Lung (tissue), 12 donors: ENCODE results near the gene CENPU. TPM values are rescaled to one million over a fixed set of nuclear protein-coding genes. Genes with fewer than 3 reads are reported as not detected.

Experiments used
- ATAC-seq: fragments of 200-7000 bp; cut with Tn5 transposase; one replicate; pipeline ENCODE4 v1.9.1; 2020; ENCODE audit warnings: moderate number of reproducible peaks; ENCODE audit not compliant: insufficient read depth, low FRiP score
- DNase-seq, 3 donors: peaks; one replicate each; pipeline ENCODE4 v3.0.0-alpha.2; 2013 to 2017
- H3K27ac ChIP-seq, 2 donors: one replicate each; pipeline ENCODE4 v1.5.1; 2013; ENCODE audit warnings: mild to moderate bottlenecking in 2 of 2, moderate library complexity in 2 of 2, control low read depth in 1 of 2, inconsistent platforms in 1 of 2, low read depth in 1 of 2, low read length in 1 of 2
- H3K27me3 ChIP-seq, 3 donors: one replicate each; pipeline ENCODE4 v1.5.1; 2013; ENCODE audit warnings: low read length in 2 of 3; ENCODE audit not compliant: control insufficient read depth in 3 of 3, insufficient read depth in 3 of 3
- H3K36me3 ChIP-seq, 4 donors: one replicate each; pipeline ENCODE4 v1.5.1; 2013; ENCODE audit warnings: low read length in 4 of 4, mild to moderate bottlenecking in 1 of 4, moderate library complexity in 1 of 4; ENCODE audit not compliant: control insufficient read depth in 4 of 4, insufficient read depth in 4 of 4
- H3K4me1 ChIP-seq, 5 donors: one replicate each; pipeline ENCODE4 v1.5.1; 2013; ENCODE audit warnings: low read length in 5 of 5, mild to moderate bottlenecking in 2 of 5, moderate library complexity in 1 of 5; ENCODE audit not compliant: control insufficient read depth in 5 of 5, insufficient read depth in 5 of 5
- H3K4me3 ChIP-seq: one replicate; pipeline ENCODE4 v1.5.1; 2013; ENCODE audit warnings: mild to moderate bottlenecking, control low read depth, moderate library complexity
- H3K9ac ChIP-seq, 2 donors: one replicate each; pipeline ENCODE4 v1.5.1; 2013; ENCODE audit warnings: low read length in 2 of 2, control low read depth in 1 of 2; ENCODE audit not compliant: insufficient read depth in 1 of 2
- H3K9me3 ChIP-seq, 4 donors: one replicate each; pipeline ENCODE4 v1.5.1; 2013; ENCODE audit warnings: low read length in 3 of 4, mild to moderate bottlenecking in 1 of 4, moderate library complexity in 1 of 4; ENCODE audit not compliant: control insufficient read depth in 4 of 4, insufficient read depth in 3 of 4
- WGBS, 2 donors: extraction: QIAGEN DNeasy Blood & Tissue Kit; methylation state at CpG; one replicate each; pipeline ENCODE4 v1.1.7; 2013; 5-methylcytosine and 5-hydroxymethylcytosine counted together
- polyA plus RNA-seq, 2 donors: library from polyadenylated mRNA; stranded (reverse); fragments of 200-250 nt; gene quantifications; one replicate each; pipeline ENCODE4 v1.2.1, GENCODE V29; 2013
- total RNA-seq, 2 donors: library from RNA; depleted of rRNA in 1 of 2; stranded (reverse); fragments of >200 nt in 1 of 2; gene quantifications; one replicate each; pipeline ENCODE4 v1.2.1, GENCODE V29; 2014 to 2021
- TF ChIP-seq, protein P1 (sequence below): IDR thresholded peaks from 2 replicates; pipeline ENCODE4 v1.5.1; 2012; ENCODE audit warnings: mild to moderate bottlenecking; ENCODE audit errors: control extremely low read depth, extremely low read depth
- donor health status: control.
- donor health status: control.
- donor health status: Bipolar disorder and iron deficiency.
- donor health status: healthy.
- donor health status: DM: yes; HTN: yes; CAD: no.

The CENPU gene
- total and polyA plus RNA-seq, 4 donors = 2.1 to 11.7 (median 6.1) TPM

- H3K27ac ChIP-seq = no peak overlapping the region
- no peak for DNase-seq
- H3K9me3 ChIP-seq = peaks cover 0 to 2% (median 0%) of the 10 kb centered on the region in 4 donors
- no peak for ATAC-seq
- H3K4me1 ChIP-seq = peaks cover 0 to 2% (median 0%) of the 10 kb centered on the region in 5 donors
- no peaks in the 10 kb centered on the region for H3K27me3 ChIP-seq
- 93 to 94% methylated on average over 7 of the region's 7 CpGs for WGBS, 2 donors
- no peak overlapping the region for H3K4me3 ChIP-seq
- H3K36me3 ChIP-seq = peaks cover 0 to 32% (median 12%) of the 10 kb centered on the region in 4 donors
- TF ChIP-seq, protein P1, sequence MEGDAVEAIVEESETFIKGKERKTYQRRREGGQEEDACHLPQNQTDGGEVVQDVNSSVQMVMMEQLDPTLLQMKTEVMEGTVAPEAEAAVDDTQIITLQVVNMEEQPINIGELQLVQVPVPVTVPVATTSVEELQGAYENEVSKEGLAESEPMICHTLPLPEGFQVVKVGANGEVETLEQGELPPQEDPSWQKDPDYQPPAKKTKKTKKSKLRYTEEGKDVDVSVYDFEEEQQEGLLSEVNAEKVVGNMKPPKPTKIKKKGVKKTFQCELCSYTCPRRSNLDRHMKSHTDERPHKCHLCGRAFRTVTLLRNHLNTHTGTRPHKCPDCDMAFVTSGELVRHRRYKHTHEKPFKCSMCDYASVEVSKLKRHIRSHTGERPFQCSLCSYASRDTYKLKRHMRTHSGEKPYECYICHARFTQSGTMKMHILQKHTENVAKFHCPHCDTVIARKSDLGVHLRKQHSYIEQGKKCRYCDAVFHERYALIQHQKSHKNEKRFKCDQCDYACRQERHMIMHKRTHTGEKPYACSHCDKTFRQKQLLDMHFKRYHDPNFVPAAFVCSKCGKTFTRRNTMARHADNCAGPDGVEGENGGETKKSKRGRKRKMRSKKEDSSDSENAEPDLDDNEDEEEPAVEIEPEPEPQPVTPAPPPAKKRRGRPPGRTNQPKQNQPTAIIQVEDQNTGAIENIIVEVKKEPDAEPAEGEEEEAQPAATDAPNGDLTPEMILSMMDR = no peak
- no peak overlapping the region for H3K9ac ChIP-seq
These were observed 40.3 kb upstream of the CENPU start for GRCh38 chr4:184774152-184774551.

GRCh38 chr4:184771416-184771815 lies 37.5 kb upstream of the CENPU start:
- Histone ChIP-seq H3K9me3 (no peaks in the 10 kb centered on the region), H3K27ac (no peak overlapping the region), H3K4me1 (no peaks in the 10 kb centered on the region), H3K27me3 (no peaks in the 10 kb centered on the region), H3K9ac (no peak overlapping the region), H3K36me3 (peaks cover 2 to 46% (median 17%) of the 10 kb centered on the region in 4 donors), H3K4me3 (no peak overlapping the region)
- DNase-seq (no peak), ATAC-seq (no peak)
- TF ChIP-seq, protein P1 = no peak
- 82 to 95% methylated on average over 1 of the region's 1 CpG for WGBS, 2 donors

DNA sequence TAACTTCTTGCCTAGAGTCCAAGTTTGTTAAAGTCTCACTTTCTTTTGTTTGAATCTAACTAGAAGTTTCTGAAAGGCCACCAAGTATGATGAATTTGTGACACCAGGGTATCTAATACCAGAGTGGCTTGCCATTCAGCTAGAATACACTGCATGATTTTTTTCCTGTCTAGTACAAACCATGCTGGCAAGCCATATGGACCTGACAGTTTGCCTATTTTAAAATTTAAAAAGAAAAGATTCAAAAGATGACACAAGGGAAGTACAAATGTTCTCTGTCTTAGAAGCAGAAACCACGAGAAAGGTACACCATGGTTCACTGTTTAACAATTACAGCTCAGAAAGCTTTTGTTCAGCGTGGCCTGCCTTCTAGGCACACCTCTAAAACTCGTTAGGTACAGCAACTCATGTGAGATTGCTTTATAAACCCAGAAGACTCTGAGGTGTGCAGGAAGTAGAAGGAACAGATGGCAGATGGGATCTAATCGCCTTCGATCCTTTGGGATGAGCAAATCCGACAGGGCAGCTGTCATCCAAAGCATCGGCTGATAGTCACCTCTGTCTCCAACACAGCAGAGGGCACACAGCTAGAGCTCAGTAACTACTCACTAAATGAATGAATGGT lies 35.4 kb upstream of the CENPU start:
- H3K4me3 ChIP-seq = no peak overlapping the region
- H3K9ac ChIP-seq = no peak overlapping the region
- TF ChIP-seq, protein P1 = no peak
- 93 to 95% methylated on average over 7 of the region's 7 CpGs for WGBS, 2 donors
- no peaks in the 10 kb centered on the region for H3K9me3 ChIP-seq
- no peaks in the 10 kb centered on the region for H3K4me1 ChIP-seq
- no peak for DNase-seq
- no peak overlapping the region for H3K27ac ChIP-seq
- no peaks in the 10 kb centered on the region for H3K27me3 ChIP-seq
- no peak for ATAC-seq
- peaks cover 4 to 59% (median 25%) of the 10 kb centered on the region in 4 donors for H3K36me3 ChIP-seq

- Histone ChIP-seq H3K9ac (no peak overlapping the region), H3K36me3 (peaks cover 4 to 53% (median 25%) of the 10 kb centered on the region in 4 donors)
These were observed 34.4 kb upstream of the CENPU start for GRCh38 chr4:184768296-184768695.

More at GRCh38 chr4:184768296-184768695, 34.4 kb upstream of the CENPU start:
- TF ChIP-seq, protein P1 = no peak
- H3K9me3 ChIP-seq = no peaks in the 10 kb centered on the region
- H3K27ac ChIP-seq = no peak overlapping the region
- peak in 1 of 3 donors; percentile 19 for DNase-seq
- no peaks in the 10 kb centered on the region for H3K27me3 ChIP-seq
- 92% methylated on average over 5 of the region's 5 CpGs for WGBS, 2 donors
- no peak overlapping the region for H3K4me3 ChIP-seq
- no peaks in the 10 kb centered on the region for H3K4me1 ChIP-seq
- ATAC-seq = no peak
